ENCODE data around the gene PSMA1.

DNA sequence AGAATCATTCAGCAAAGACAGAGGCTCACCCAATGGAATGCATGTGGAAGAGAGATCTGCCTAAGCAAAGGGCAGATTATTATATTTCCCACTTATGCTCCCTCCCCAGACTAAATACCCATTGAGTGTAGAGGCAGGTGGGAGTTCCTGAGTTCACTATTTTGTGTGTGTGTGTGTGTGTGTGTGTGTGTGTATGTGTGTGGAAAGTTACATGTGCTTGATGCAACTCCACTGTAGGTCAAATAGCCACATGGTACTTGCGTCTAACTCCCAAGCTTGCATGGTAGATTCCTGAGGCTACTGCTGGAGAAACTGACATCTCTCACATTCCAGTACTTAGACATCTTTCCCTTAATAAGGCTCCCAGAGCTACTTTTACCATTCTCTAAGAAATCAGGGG, 17.2 kb downstream of the PSMA1 start:
- TF ChIP-seq CTCF (conservative IDR thresholded peaks at IDR 0.05; ENCODE audit: low read depth, low read length) (no peak), EZH2 (IDR thresholded peaks at IDR 0.05; ENCODE audit: low read length, unreplicated experiment) (no peak)

Measured in PC-3 (cell line).